Glomerular visceral epithelial cell (primary cell): ENCODE results near the gene RXYLT1.
"Not testable (repeated sequence)": the region's sequence is repeated elsewhere in the genome, so short reads cannot be mapped to it uniquely, and the experiment has no call there.

Experiments
- DNase-seq: peaks from one replicate; pipeline ENCODE4 v3.0.0-alpha.2; 2016; ENCODE audit errors: extremely low spot score

The RXYLT1 gene

DNA sequence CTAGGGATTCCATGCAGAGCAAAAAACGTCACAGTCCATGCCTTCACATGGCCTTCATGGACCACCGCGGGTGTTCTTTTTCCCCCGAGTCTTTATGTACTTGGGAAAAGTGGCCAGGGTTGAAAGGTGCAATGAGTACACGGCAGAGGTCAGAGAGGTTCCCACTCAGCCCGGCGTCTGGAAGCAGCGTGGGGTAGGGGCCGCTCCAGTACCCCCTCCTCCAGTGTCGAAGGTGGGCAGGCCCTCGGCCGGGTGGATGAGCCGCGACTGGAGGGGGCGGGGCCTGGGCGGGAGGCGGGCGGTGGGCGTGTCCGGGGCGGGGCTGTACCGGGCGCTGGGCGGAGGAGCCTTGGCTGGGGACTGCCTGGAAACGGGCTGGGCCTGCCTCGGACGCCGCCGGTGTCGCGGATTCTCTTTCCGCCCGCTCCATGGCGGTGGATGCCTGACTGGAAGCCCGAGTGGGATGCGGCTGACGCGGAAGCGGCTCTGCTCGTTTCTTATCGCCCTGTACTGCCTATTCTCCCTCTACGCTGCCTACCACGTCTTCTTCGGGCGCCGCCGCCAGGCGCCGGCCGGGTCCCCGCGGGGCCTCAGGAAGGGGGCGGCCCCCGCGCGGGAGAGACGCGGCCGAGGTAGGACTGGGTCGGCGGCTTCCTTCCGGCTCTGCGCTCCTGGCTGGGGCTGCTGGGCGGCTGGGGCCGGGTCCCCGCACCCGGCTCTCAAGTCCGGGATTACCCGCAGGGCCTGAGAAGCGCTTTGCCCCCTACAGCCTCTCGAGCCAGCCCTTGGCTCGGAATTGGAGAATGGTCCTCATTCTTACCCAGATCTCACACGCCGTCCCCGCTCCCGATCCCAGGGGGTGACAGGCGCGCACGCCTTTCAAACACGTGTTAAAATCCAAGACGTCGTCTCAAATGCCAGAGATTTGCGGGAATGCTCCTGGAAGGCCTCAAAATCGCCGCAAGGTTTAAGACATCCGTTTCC lies at the start of gene RXYLT1:
Gene RXYLT1 (plus strand): TSS at position 412 of the 984 bp plus-strand sequence. CDS start 52 bp downstream, at position 464.
- peak; percentile 83 for DNase-seq

DNA sequence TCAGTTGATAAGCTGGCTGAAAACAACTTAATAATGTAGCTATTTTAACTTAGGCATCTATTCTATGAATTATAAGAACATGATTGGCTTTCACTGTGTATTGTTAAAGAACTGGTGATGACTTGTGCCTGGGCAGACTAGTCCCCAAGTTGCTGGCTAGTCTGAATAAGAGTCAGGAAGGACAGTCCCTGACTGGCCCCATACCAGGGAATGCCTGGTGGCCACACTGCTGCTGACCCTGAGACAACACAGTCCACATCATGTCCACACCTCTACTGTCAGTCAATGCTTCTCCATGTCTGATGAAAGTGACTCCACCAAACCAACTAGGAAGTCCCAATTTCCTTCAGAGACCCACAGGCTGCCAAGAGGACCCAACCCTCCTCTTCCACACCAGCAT lies 46.9 kb upstream of the RXYLT1 start:
- not testable (repeated sequence) for DNase-seq

DNA sequence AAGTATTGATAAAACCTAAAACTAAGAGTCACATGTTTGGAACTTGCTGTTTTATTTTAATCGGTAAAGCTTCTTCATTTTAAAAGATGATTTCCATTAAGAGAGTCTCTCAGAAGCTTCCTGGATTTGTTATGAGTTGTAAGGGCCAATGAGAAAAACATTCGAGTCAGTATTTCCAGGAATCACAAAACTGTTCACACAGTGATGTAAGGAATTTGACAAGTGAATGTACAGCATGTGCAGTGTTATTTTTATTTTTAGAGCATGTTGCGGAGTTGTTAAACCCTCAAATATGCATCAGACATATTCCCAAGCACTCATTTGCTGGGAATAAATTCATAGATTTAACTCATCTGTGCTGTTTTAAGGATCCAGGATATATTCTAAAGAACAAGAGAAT lies 46.1 kb upstream of the RXYLT1 start:
- not testable (repeated sequence) for DNase-seq

GRCh38 chr12:63740551-63740950 lies 39.2 kb upstream of the RXYLT1 start:
- DNase-seq = not testable (repeated sequence)

DNA sequence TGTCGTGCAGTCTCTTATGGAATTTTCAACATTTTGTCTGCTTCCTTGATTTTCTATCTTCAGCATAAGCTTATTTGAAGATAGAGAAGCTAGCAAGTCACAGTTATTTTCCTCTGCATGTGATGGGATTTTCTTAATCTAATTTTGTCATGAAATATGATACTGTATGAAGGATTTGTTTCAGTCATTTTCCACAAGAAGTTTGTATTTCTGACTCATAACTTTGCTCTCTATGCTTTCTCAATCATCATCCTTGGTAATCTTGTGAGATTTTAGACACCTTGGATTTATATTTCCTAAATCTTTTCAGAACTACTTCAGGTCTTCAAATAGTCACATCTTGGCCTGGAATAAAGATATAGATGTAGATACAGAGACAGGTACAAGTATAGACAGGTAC lies 38.3 kb upstream of the RXYLT1 start:
- not testable (repeated sequence) for DNase-seq

- DNase-seq = not testable (repeated sequence)
Measured at GRCh38 chr12:63744110-63744509, 35.6 kb upstream of the RXYLT1 start.

DNA sequence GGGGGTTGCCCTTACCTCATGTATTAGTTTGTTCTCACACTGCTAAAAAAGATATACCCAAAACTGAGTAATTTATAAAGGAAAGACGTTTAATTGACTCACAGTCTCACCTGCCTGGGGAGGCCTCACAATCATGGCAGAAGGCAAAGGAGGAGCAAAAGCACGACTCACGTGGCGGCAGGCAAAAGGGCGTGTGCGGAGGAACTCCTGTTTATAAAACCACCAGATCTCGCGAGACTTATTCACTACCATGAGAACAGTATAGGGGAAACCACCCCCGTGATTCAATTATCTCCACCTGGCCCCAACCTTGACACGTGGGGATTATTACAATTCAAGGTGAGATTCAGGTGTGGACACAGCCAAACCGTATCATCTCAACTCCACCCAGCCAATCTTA lies 33.2 kb upstream of the RXYLT1 start:
- DNase-seq = not testable (repeated sequence)

DNA sequence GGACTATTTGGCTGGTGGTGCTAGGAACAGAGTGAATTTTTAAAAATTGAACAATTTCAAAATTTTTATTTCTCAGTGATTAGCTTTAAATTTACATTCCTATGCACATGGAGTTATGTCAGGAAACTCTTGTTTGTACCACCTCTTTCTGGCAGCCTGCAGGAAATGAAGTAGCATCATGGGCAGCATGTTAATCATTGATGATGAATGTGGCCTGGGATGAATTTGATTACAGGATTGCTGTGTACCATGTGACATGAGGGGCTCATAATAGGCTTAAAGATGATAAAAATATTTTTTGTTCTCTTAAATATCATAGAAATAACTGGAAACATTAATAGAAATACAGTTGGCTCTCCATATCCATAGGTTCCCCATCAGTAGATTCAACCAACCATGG lies 32.6 kb upstream of the RXYLT1 start:
- DNase-seq = peak; percentile 5

DNA sequence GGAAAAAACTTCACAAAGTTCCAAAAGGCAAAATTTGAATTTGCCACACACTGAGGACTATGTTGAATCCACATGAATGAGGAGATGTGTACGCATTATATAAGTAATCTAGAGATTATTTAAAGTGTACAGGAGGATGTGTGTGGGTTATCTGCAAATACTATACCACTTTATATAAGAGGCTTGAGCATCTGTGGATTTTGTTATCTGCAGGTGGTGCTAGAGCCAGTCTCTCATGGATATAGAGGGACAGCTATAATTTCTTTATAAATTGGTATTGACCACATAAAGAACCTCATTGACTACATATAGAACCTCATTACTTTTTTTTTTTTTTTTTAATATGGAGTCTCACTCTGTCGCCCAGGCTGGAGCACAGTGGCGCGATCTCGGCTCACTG lies 32.2 kb upstream of the RXYLT1 start:
- DNase-seq = no peak

- no peak for DNase-seq
Measured at GRCh38 chr12:63752283-63752682, 27.4 kb upstream of the RXYLT1 start.

- no peak for DNase-seq
Measured at GRCh38 chr12:63752841-63753240, 26.9 kb upstream of the RXYLT1 start.

- no peak for DNase-seq
Measured at GRCh38 chr12:63753743-63754142, 26.0 kb upstream of the RXYLT1 start.

- no peak for DNase-seq
Measured at GRCh38 chr12:63764481-63764880, 15.2 kb upstream of the RXYLT1 start.

GRCh38 chr12:63766498-63766897 lies 13.2 kb upstream of the RXYLT1 start:
- no peak for DNase-seq

GRCh38 chr12:63770375-63770774 lies 9.3 kb upstream of the RXYLT1 start:
- no peak for DNase-seq

GRCh38 chr12:63777340-63777739 lies 2.4 kb upstream of the RXYLT1 start:
- no peak for DNase-seq

- DNase-seq = no peak
Measured at GRCh38 chr12:63782466-63782865, 2.8 kb downstream of the RXYLT1 start.

DNA sequence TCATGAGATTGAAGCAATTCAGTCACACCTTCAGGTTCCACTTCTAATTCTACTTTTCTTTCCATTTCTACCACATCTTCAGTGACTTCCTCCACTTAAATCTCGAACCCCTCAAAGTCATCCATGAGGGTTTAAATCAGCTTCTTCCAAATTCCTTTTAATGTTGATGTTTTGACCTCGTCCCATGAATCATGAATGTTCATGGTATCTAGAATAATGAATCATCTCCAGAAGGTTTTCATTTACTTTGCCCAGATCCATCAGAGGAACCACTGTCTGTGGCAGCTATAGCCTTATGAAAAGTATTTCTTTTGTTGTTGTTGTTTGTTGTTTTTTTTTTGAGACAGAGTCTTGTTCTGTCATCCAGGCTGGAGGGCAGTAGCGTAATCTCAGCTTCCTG lies 7.6 kb downstream of the RXYLT1 start:
- DNase-seq = no peak

DNA sequence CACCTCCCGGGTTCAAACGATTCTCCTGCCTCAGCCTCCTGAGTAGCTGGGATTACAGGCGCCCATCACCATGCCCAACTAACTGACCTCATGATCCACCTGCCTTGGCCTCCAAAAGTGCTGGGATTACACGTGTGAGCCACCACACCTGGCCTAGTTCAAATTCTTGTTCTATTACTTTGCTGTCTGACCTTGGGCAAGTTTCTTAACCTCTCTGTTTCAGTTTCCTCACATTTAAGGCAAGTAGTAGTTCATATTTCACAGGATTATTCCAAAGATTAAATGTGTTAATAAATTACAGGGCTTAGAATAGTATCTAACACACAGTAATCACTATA lies 10.9 kb downstream of the RXYLT1 start:
- DNase-seq = no peak

DNA sequence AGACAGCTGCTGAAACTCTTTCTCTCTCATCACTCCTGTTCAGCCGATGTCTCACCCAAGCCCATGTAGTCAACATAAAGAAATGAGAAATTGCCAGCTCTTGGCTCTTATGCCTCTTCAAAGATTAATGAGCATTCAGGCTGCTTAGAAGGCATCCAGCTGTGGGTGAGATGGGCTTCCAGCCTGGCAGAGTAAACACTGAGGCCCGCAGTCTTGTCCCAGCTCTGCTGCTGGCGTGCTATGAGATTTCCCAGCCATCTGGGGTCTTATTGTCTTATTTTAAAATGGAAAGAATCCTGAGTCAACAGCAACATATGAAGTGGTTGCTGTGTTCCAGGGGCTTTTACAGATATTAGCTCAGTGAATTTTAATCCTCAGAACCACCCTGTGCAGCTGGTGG lies 12.6 kb downstream of the RXYLT1 start:
- no peak for DNase-seq

DNA sequence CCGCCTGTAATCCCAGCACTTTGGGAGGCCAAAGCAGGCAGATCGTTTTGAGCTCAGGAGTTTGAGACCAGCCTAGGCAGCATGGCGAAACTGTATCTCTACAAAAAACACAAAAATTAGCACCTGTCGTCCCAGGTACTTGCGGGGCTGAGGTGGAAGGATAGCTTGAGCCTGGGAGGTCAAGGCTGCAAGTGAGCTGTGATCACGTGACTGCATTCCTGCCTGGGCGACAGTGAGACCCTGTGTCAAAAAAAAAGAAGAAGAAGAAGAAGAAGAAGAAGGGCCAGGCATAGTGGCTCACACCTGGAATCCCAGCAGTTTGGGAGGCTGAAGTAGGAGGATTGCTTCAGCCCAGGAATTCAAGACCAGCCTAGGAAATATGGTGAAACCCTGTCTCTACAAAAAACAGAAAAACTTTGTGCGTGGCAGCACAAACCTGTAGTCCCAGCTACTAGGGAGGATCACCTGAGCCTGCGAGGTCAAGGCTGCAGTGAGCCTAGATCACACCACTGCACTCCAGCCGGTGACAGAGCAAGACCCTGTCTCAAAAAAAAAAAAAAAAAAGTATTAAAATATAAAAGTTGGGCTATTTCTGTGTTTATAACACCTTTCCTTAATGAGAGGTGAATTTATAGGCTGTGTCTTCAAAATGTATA lies 15.5 kb downstream of the RXYLT1 start:
- no peak for DNase-seq

DNA sequence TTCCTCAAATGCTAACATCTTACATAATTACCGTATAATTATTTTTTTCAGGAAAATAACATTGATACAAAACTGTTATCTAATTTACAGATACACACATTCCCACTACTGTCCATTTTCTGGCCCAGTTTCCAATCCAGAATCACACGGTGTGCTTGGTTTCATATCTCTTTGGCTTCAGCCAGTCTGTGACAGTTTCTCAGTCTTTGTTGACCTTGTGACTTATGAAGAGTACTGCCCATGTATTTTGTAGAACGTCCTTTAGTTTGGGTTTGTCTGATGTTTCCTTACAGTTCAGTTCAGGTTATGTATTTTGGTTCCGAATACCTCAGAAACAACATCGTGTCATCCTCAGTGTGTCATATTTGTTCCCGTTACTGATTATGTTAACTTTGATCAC lies 16.2 kb downstream of the RXYLT1 start:
- DNase-seq = no peak

DNA sequence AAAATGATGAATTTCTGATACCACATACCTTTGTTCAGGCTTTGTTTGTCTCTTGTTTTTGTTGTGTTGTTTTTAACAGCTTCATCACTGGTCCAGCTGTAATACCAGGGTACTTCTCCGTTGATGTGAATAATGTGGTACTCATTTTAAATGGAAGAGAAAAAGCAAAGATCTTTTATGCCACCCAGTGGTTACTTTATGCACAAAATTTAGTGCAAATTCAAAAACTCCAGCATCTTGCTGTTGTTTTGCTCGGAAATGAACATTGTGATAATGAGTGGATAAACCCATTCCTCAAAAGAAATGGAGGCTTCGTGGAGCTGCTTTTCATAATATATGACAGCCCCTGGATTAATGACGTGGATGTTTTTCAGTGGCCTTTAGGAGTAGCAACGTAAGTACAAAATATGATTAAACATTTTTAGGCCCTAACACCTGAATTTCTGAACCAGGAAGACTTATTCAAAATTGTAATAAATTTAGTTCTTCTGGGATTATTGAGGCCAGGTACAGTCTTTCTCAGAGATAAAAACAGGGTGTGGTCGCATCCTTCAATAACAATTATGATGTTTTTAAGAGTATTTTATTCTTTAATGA lies 22.4 kb downstream of the RXYLT1 start:
- DNase-seq = peak; percentile 13
